Vagina (tissue), 2 donors: ENCODE measurements around the gene MLXIPL.

Source experiments
- CTCF ChIP-seq, 3 experiments: fragments of 450-650 bp in 2 of 3; fragments of 200-600 bp in 1 of 3; sonication (generic) in 1 of 3; IDR thresholded peaks; one replicate each; pipeline ENCODE4 v1.5.1; 2017 to 2019; ENCODE audit warnings: antibody characterized with exemption in 3 of 3, mild to moderate bottlenecking in 2 of 3, moderate library complexity in 2 of 3
- POLR2A ChIP-seq, 2 donors: fragments of 450-650 bp; IDR thresholded peaks; one replicate each; pipeline ENCODE4 v1.6.1; 2017; ENCODE audit warnings: antibody characterized with exemption in 2 of 2, mild to moderate bottlenecking in 2 of 2, moderate library complexity in 2 of 2

GRCh38 chr7:73644688-73645286 lies 20.5 kb upstream of the MLXIPL start:
- TF ChIP-seq CTCF (IDR thresholded peaks at IDR 0.05) (no peak), POLR2A (IDR thresholded peaks at IDR 0.05) (no peak)
